Choroid plexus epithelial cell (primary cell): Measurements from ENCODE around the gene TPD52L1.

Experiments used
- DNase-seq: peaks from one replicate; pipeline ENCODE4 v3.0.0-alpha.2; 2010; ENCODE audit warnings: low read depth
- H3K4me3 ChIP-seq: 2 replicates; pipeline ENCODE4 v1.5.1; 2011; ENCODE audit warnings: low read depth, mild to moderate bottlenecking, control low read depth, low read length, moderate library complexity
- TF ChIP-seq, protein P1 (sequence below): conservative IDR thresholded peaks from 2 replicates; pipeline ENCODE4 v1.5.1; 2011; ENCODE audit warnings: low read depth, mild to moderate bottlenecking, control low read depth, inconsistent platforms, low read length, moderate library complexity

Gene TPD52L1

DNA sequence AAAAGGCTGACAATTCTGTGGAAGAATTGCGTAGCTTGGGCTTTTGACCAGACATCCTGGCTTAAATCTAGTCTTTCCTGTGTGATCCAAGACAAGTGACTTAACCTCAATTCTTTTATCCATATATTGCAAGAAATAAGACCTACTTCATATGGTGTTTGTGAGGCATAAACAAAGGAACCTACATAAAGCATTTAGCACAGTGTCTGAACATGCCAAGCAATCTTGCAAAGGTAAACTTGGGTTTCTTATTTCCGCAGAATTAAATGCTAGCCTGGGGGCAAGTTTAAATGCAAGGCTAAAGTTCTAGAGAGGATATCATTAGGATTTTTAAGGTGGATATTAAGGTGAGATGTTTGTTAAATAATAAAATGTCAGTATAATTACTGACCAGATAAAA is 100.3 kb downstream of the TPD52L1 start:
- H3K4me3 ChIP-seq: no peak overlapping the region
- TF ChIP-seq, protein P1, sequence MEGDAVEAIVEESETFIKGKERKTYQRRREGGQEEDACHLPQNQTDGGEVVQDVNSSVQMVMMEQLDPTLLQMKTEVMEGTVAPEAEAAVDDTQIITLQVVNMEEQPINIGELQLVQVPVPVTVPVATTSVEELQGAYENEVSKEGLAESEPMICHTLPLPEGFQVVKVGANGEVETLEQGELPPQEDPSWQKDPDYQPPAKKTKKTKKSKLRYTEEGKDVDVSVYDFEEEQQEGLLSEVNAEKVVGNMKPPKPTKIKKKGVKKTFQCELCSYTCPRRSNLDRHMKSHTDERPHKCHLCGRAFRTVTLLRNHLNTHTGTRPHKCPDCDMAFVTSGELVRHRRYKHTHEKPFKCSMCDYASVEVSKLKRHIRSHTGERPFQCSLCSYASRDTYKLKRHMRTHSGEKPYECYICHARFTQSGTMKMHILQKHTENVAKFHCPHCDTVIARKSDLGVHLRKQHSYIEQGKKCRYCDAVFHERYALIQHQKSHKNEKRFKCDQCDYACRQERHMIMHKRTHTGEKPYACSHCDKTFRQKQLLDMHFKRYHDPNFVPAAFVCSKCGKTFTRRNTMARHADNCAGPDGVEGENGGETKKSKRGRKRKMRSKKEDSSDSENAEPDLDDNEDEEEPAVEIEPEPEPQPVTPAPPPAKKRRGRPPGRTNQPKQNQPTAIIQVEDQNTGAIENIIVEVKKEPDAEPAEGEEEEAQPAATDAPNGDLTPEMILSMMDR: no peak
- DNase-seq: no peak

GRCh38 chr6:125254321-125254720 is 100.7 kb downstream of the TPD52L1 start:
- H3K4me3 ChIP-seq: no peak overlapping the region
- TF ChIP-seq, protein P1: no peak
- no peak for DNase-seq

- TF ChIP-seq, protein P1: no peak
These were observed 101.6 kb downstream of the TPD52L1 start for GRCh38 chr6:125255201-125255600.

GRCh38 chr6:125257351-125257750 is 103.8 kb downstream of the TPD52L1 start:
- TF ChIP-seq, protein P1: no peak
- peak; percentile 64 for DNase-seq
- H3K4me3 ChIP-seq: no peak overlapping the region

More at GRCh38 chr6:125255201-125255600, 101.6 kb downstream of the TPD52L1 start:
- H3K4me3 ChIP-seq: no peak overlapping the region
- DNase-seq: no peak

GRCh38 chr6:125258651-125259353 is 105.2 kb downstream of the TPD52L1 start:
- TF ChIP-seq, protein P1: no peak
- DNase-seq: peak; percentile 57

DNA sequence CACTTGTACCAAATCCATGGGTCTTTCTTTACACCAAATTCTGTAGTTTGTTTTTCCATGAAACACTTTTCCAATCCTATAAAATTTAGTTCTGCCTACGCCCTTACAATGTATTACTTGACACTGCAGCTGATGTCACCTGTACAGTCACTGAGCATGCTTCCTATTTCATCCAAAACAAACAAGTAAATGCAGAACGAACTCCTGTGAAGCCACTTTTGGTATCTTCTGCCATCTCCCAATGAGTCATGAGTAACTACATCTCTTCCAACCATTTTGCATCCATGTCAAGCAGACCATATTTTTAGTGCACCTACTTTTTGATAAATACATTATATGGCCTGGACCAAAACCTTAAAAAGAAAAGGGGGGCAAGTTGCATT is 105.8 kb downstream of the TPD52L1 start:
- no peak overlapping the region for H3K4me3 ChIP-seq
- DNase-seq: no peak
- TF ChIP-seq, protein P1: no peak

More at GRCh38 chr6:125258651-125259353, 105.2 kb downstream of the TPD52L1 start:
- no peak overlapping the region for H3K4me3 ChIP-seq
